H1 (cell line): ENCODE results near the gene NSFL1C. TPM values are rescaled to one million over a fixed set of nuclear protein-coding genes. Genes with fewer than 3 reads are reported as not detected.

ENCODE experiments used
- ASH2L ChIP-seq: fragments of 200-600, 300-600 bp; sonication (generic); IDR thresholded peaks from one replicate; pipeline ENCODE4 v1.7.1; 2017; ENCODE audit warnings: low read length
- BACH1 ChIP-seq: IDR thresholded peaks from 2 replicates; pipeline ENCODE4 v1.6.1; 2012; ENCODE audit warnings: low read length, improper control_type of control experiment
- BRCA1 ChIP-seq: IDR thresholded peaks from 2 replicates; pipeline ENCODE4 v1.6.1; 2012; ENCODE audit warnings: low read depth, low read length, improper control_type of control experiment
- CBX8 ChIP-seq: fragments of 300-800, 300-1000 bp; sonication (generic); IDR thresholded peaks from 2 replicates; pipeline ENCODE4 v1.7.1; 2016; ENCODE audit warnings: low read depth, low read length, borderline replicate concordance
- CEBPB ChIP-seq: IDR thresholded peaks from 2 replicates; pipeline ENCODE4 v1.6.1; 2012; ENCODE audit warnings: low read depth, low read length
- CHD1 ChIP-seq: IDR thresholded peaks from 2 replicates; pipeline ENCODE4 v1.6.1; 2012; ENCODE audit warnings: low read depth, low read length, improper control_type of control experiment
- CHD2 ChIP-seq: IDR thresholded peaks from 2 replicates; pipeline ENCODE4 v1.6.1; 2012; ENCODE audit warnings: low read length, improper control_type of control experiment
- CREB1 ChIP-seq: IDR thresholded peaks from 2 replicates; pipeline ENCODE4 v1.6.1; 2012; ENCODE audit warnings: inconsistent platforms
- FOSL1 ChIP-seq: IDR thresholded peaks from 2 replicates; pipeline ENCODE4 v1.6.1; 2011; ENCODE audit warnings: mild to moderate bottlenecking, low read depth, low read length, moderate library complexity; ENCODE audit not compliant: insufficient read depth
- JUN ChIP-seq: IDR thresholded peaks from 2 replicates; pipeline ENCODE4 v1.6.1; 2011; ENCODE audit warnings: low read depth, mild to moderate bottlenecking, improper control_type of control experiment, low read length
- KDM4A ChIP-seq: IDR thresholded peaks from one replicate; pipeline ENCODE4 v1.7.1; 2012; ENCODE audit warnings: low read depth, mild to moderate bottlenecking, moderate library complexity, low read length, inconsistent platforms; ENCODE audit not compliant: severe bottlenecking
- KDM5A ChIP-seq: fragments of 200-600 bp; IDR thresholded peaks from 2 replicates; pipeline ENCODE4 v1.7.1; 2012; ENCODE audit warnings: mild to moderate bottlenecking, low read length, inconsistent platforms, mixed read lengths
- POLR2AphosphoS5 ChIP-seq: IDR thresholded peaks from 2 replicates; pipeline ENCODE4 v1.6.1; 2011; ENCODE audit warnings: low read depth, low read length
- RAD21 ChIP-seq, 2 experiments: IDR thresholded peaks in 1 of 2; conservative IDR thresholded peaks in 1 of 2; 2 replicates each; pipeline ENCODE4 v1.6.1; 2011; ENCODE audit warnings: low read depth in 2 of 2, low read length in 2 of 2, improper control_type of control experiment in 1 of 2, inconsistent platforms in 1 of 2, mild to moderate bottlenecking in 1 of 2, moderate library complexity in 1 of 2
- RFX5 ChIP-seq: IDR thresholded peaks from 2 replicates; pipeline ENCODE4 v1.6.1; 2011; ENCODE audit warnings: low read depth, low read length, improper control_type of control experiment, borderline replicate concordance
- RNF2 ChIP-seq: fragments of 200-900, 300-1000 bp; sonication (generic); IDR thresholded peaks from 2 replicates; pipeline ENCODE4 v1.7.1; 2016; ENCODE audit warnings: borderline replicate concordance, low read depth, mild to moderate bottlenecking, antibody characterized with exemption, low read length; ENCODE audit not compliant: poor library complexity, severe bottlenecking; ENCODE audit errors: missing control alignments
- RXRA ChIP-seq: IDR thresholded peaks from 2 replicates; pipeline ENCODE4 v1.6.1; 2011; ENCODE audit warnings: low read depth, mild to moderate bottlenecking, low read length, moderate library complexity; ENCODE audit not compliant: insufficient read depth
- SP2 ChIP-seq: IDR thresholded peaks from 2 replicates; pipeline ENCODE4 v1.6.1; 2012; ENCODE audit warnings: mild to moderate bottlenecking, low read length, inconsistent platforms
- TAF7 ChIP-seq: optimal IDR thresholded peaks from 2 replicates; pipeline ENCODE3; 2011; ENCODE audit warnings: low read depth, mild to moderate bottlenecking, inconsistent platforms, low read length, moderate library complexity, borderline replicate concordance
- TBP ChIP-seq: IDR thresholded peaks from 2 replicates; pipeline ENCODE4 v1.6.1; 2011; ENCODE audit warnings: low read depth, low read length, improper control_type of control experiment
- TEAD4 ChIP-seq: IDR thresholded peaks from 2 replicates; pipeline ENCODE4 v1.6.1; 2012; ENCODE audit warnings: low read depth, low read length, inconsistent platforms, mixed read lengths
- YY1 ChIP-seq: IDR thresholded peaks from 2 replicates; pipeline ENCODE4 v1.6.1; 2011; ENCODE audit warnings: low read depth, mild to moderate bottlenecking, low read length
- ZNF274 ChIP-seq: IDR thresholded peaks from 2 replicates; pipeline ENCODE4 v1.7.0; 2012; ENCODE audit warnings: low read length, borderline replicate concordance; ENCODE audit errors: extremely low read depth
- polyA plus RNA-seq, 7 experiments: library from polyadenylated mRNA; depleted of rRNA in 3 of 7; stranded (reverse) in 5 of 7; unstranded in 2 of 7; fragments of >200 nt in 5 of 7; fragments of 200-250 nt in 2 of 7; gene quantifications; 1 replicate in 5 of 7; 2 replicates in 1 of 7; 4 replicates in 1 of 7; pipeline versions ENCODE4 v1.2.1 to v1.2.3, GENCODE V29; 2011 to 2013; ENCODE audit warnings: missing spikeins in 2 of 7, mixed read lengths in 2 of 7
- total RNA-seq: library from RNA; stranded (reverse); fragmentation: NEBNext Ultra II Directional; extraction: Animal tissue kit (Norgen Biotek cat#: 25700); gene quantifications from 2 replicates; pipeline ENCODE4 v1.2.1, GENCODE V29; 2021
- TF ChIP-seq, protein P1 (sequence below): IDR thresholded peaks from 2 replicates; pipeline ENCODE4 v1.6.1; 2011; ENCODE audit warnings: low read depth, mild to moderate bottlenecking, low read length; ENCODE audit not compliant: insufficient read depth

Gene NSFL1C
- total and polyA plus RNA-seq, 2 of the 8 experiments (the other 6 are each of a cell fraction or from before 2014, with no cell fraction given), result 21.6 to 98.0 TPM

DNA sequence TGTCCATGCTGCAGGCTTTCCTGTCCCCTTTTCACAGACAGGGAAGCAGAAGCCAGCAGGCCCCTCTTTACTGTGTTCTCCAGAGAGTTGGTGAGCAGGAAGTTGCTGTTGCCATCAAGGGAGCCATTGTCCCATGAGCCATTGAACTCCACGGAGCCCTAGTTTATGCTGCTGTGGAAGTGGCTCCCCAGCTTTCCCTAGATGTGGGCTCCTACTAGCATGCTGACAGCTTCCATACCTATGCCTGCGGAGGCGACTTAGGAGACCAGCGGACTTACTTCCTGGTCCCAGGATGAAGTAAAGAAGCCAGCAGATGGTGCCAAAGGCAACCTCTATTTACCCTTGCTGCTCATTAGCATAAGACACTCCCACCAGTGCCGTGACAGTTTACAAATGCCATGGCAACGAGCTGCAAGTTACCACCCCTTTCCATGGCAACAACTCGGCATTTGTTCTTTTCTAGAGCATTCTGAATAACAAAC, 43.0 kb downstream of the NSFL1C start (continued):
- TF ChIP-seq KDM4A, result no peak
- TF ChIP-seq CEBPB, result no peak
- TF ChIP-seq, protein P1, sequence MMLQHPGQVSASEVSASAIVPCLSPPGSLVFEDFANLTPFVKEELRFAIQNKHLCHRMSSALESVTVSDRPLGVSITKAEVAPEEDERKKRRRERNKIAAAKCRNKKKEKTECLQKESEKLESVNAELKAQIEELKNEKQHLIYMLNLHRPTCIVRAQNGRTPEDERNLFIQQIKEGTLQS, result no peak
- no peak for TF ChIP-seq CHD1
- no peak for TF ChIP-seq BACH1
- no peak for TF ChIP-seq CREB1
- no peak for TF ChIP-seq POLR2AphosphoS5
- no peak for TF ChIP-seq TEAD4
- TF ChIP-seq RAD21 (IDR thresholded peaks at IDR 0.05 in 1 of 2, conservative IDR thresholded peaks at IDR 0.05 in 1 of 2; ENCODE audit: low read depth in 2 of 2, low read length in 2 of 2), result peak; percentile 60 to 71
- TF ChIP-seq RNF2, result no peak
- no peak for TF ChIP-seq BRCA1
- no peak for TF ChIP-seq JUN
- TF ChIP-seq SP2, result no peak
- no peak for TF ChIP-seq TAF7
- TF ChIP-seq YY1, result no peak
- no peak for TF ChIP-seq CBX8
- no peak for TF ChIP-seq ASH2L
- no peak for TF ChIP-seq ZNF274
- TF ChIP-seq RFX5, result no peak
- no peak for TF ChIP-seq CHD2
- TF ChIP-seq TBP, result no peak
- no peak for TF ChIP-seq RXRA
- no peak for TF ChIP-seq FOSL1
- TF ChIP-seq KDM5A, result no peak
